Measurements from ENCODE around the gene PPP2R5C. TPM values are rescaled to one million over a fixed set of nuclear protein-coding genes. Genes with fewer than 3 reads are reported as not detected.

Gene PPP2R5C
- total and polyA plus RNA-seq, 9 of the 15 experiments (the other 6 are each of a cell fraction or from before 2014, with no cell fraction given): 284 to 617 (median 395) TPM

DNA sequence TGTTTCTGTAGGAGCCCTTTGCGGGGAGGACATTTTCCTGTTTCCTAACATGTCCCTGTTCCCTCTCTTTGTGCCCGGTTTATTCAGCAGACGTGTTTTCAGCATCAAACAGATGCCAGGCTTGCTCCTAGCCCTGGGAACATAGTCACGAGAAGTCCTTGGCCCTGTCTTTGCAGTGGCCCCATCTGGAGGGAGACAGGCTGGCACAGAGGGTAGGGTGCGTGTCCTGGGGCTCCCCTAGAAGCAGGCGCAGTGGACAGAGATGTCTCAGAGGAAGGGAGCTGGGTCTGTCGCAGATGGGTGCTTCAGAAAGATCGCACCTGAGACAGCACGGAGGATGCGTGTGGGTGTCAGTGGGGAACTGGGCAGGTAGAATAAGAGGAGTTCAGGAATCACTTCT is 127.9 kb downstream of the PPP2R5C start:
- no peaks in the 10 kb centered on the region for H3K9me1 ChIP-seq (ENCODE audit: control insufficient read depth, insufficient read depth, low read length)
- peaks cover 87% of the 10 kb centered on the region for H3K36me3 ChIP-seq (ENCODE audit: control insufficient read depth, insufficient read depth, low read length)
- H4K20me1 ChIP-seq (replicated peaks; ENCODE audit: control insufficient read depth, insufficient read depth, low read length): peaks cover 8% of the 10 kb centered on the region; the same call in 1 of the 2 replicates
- DNase-seq (ENCODE audit: extremely low read depth in 1 of 4, low spot score in 3 of 4) (no peak), ATAC-seq (no peak), FAIRE-seq (no peak)
- peaks cover 0 to 10% of the 10 kb centered on the region in 2 experiments; a peak in 2 of 5 replicates for H3K4me1 ChIP-seq (replicated peaks in 1 of 2; ENCODE audit: control insufficient read depth in 2 of 2, insufficient read depth in 2 of 2, low read length in 2 of 2)
- TF ChIP-seq MBD2 (IDR thresholded peaks at IDR 0.05; ENCODE audit: borderline replicate concordance, low read depth): no peak
- TF ChIP-seq PCBP2 (IDR thresholded peaks at IDR 0.05; ENCODE audit: low read depth, low read length, poor library complexity, severe bottlenecking): no peak
- no peak for TF ChIP-seq ZNF354B (CRISPR knock-in tag; IDR thresholded peaks at IDR 0.05)
- TF ChIP-seq TAF9B (IDR thresholded peaks at IDR 0.05; ENCODE audit: partially characterized antibody): no peak
- no peak for TF ChIP-seq ZBTB7A (IDR thresholded peaks at IDR 0.05; ENCODE audit: borderline replicate concordance, control insufficient read depth, low read depth, low read length)
- TF ChIP-seq, protein P1, sequence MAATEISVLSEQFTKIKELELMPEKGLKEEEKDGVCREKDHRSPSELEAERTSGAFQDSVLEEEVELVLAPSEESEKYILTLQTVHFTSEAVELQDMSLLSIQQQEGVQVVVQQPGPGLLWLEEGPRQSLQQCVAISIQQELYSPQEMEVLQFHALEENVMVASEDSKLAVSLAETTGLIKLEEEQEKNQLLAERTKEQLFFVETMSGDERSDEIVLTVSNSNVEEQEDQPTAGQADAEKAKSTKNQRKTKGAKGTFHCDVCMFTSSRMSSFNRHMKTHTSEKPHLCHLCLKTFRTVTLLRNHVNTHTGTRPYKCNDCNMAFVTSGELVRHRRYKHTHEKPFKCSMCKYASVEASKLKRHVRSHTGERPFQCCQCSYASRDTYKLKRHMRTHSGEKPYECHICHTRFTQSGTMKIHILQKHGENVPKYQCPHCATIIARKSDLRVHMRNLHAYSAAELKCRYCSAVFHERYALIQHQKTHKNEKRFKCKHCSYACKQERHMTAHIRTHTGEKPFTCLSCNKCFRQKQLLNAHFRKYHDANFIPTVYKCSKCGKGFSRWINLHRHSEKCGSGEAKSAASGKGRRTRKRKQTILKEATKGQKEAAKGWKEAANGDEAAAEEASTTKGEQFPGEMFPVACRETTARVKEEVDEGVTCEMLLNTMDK (IDR thresholded peaks at IDR 0.05; ENCODE audit: borderline replicate concordance, insufficient read depth, low read depth, low read length, poor library complexity, severe bottlenecking): no peak
- TF ChIP-seq, protein P2, sequence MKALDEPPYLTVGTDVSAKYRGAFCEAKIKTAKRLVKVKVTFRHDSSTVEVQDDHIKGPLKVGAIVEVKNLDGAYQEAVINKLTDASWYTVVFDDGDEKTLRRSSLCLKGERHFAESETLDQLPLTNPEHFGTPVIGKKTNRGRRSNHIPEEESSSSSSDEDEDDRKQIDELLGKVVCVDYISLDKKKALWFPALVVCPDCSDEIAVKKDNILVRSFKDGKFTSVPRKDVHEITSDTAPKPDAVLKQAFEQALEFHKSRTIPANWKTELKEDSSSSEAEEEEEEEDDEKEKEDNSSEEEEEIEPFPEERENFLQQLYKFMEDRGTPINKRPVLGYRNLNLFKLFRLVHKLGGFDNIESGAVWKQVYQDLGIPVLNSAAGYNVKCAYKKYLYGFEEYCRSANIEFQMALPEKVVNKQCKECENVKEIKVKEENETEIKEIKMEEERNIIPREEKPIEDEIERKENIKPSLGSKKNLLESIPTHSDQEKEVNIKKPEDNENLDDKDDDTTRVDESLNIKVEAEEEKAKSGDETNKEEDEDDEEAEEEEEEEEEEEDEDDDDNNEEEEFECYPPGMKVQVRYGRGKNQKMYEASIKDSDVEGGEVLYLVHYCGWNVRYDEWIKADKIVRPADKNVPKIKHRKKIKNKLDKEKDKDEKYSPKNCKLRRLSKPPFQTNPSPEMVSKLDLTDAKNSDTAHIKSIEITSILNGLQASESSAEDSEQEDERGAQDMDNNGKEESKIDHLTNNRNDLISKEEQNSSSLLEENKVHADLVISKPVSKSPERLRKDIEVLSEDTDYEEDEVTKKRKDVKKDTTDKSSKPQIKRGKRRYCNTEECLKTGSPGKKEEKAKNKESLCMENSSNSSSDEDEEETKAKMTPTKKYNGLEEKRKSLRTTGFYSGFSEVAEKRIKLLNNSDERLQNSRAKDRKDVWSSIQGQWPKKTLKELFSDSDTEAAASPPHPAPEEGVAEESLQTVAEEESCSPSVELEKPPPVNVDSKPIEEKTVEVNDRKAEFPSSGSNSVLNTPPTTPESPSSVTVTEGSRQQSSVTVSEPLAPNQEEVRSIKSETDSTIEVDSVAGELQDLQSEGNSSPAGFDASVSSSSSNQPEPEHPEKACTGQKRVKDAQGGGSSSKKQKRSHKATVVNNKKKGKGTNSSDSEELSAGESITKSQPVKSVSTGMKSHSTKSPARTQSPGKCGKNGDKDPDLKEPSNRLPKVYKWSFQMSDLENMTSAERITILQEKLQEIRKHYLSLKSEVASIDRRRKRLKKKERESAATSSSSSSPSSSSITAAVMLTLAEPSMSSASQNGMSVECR (CRISPR knock-in tag; IDR thresholded peaks at IDR 0.05): no peak
- no peak for TF ChIP-seq SMARCA5 (IDR thresholded peaks at IDR 0.05)
- TF ChIP-seq, protein P3, sequence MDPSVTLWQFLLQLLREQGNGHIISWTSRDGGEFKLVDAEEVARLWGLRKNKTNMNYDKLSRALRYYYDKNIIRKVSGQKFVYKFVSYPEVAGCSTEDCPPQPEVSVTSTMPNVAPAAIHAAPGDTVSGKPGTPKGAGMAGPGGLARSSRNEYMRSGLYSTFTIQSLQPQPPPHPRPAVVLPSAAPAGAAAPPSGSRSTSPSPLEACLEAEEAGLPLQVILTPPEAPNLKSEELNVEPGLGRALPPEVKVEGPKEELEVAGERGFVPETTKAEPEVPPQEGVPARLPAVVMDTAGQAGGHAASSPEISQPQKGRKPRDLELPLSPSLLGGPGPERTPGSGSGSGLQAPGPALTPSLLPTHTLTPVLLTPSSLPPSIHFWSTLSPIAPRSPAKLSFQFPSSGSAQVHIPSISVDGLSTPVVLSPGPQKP (CRISPR knock-in tag; IDR thresholded peaks at IDR 0.05): no peak
- BruUV-seq (replicated peaks): no TSS peak
- no peak overlapping the region; the same call in 2 of the 3 replicates for H3K27ac ChIP-seq (ENCODE audit: extremely low read depth, low read depth, low read length)
- no peak overlapping the region for H3K4me3 ChIP-seq
- ChIA-PET POLR2A (no interaction called here), CTCF (ENCODE audit: low intra/inter-chr PET ratio) (no interaction called here)
- 86% methylated on average over 5 of the region's 10 CpGs for WGBS (ENCODE audit: insufficient coverage, low coverage, missing lambda C conversion rate)
- no peak overlapping the region for H2AFZ ChIP-seq (ENCODE audit: low read depth, low read length)
- H3K9ac ChIP-seq (ENCODE audit: insufficient read depth in 1 of 2, low read depth in 2 of 2, low read length in 2 of 2): no peak overlapping the region
- no peak overlapping the region for H3K4me2 ChIP-seq (ENCODE audit: insufficient read depth, low read length)
- in situ Hi-C loops (cut with MboI) (no loop called here), intact Hi-C loops (cut with micrococcal nuclease) (no loop called here)
- H3K9me3 ChIP-seq (replicated peaks; ENCODE audit: control insufficient read depth, insufficient read depth, low read depth, low read length): no peaks in the 10 kb centered on the region
- H3K79me2 ChIP-seq (ENCODE audit: control insufficient read depth, insufficient read depth, low read length): no peaks in the 10 kb centered on the region
- H3K27me3 ChIP-seq (ENCODE audit: control insufficient read depth in 2 of 2, insufficient read depth in 2 of 2, low read length in 2 of 2): no peaks in the 10 kb centered on the region
